ENCODE measurements around the gene NEURL4. TPM values are rescaled to one million over a fixed set of nuclear protein-coding genes. Genes with fewer than 3 reads are reported as not detected.

The NEURL4 gene
- total and polyA plus RNA-seq, 2 donors (not counting 3 experiments of a cell fraction or from before 2014, with no cell fraction given), result 32.0 to 44.9 TPM

DNA sequence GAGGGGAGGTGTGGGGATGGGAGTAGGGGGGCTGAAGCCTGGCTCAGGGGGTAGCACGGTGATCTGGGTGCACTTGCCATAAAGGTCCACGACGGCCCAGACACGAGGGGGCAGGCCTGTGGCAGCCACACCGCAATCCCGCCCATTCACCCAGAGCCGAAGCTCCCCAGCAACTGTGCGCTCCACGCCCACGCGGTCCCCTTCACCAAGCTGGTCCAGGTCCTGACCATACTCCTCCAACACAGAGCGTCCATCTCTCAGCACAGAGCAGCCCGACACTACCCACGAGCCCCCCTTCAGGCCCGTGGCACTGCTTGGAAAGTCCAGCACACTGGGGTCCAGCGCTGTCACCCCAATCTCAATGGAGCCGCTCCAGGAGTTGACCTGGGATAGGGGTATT is 1.6 kb downstream of the NEURL4 start:
- no TSS peak for BruUV-seq (replicated peaks)
- no peaks in the 10 kb centered on the region for H3K9me3 ChIP-seq (replicated peaks; ENCODE audit: control insufficient read depth, insufficient read depth, low read length)
- TF ChIP-seq MYC (IDR thresholded peaks at IDR 0.05; ENCODE audit: low read depth, low read length) (no peak), FOS (IDR thresholded peaks at IDR 0.05; ENCODE audit: borderline replicate concordance, insufficient read depth, low read length) (no peak), JUN (IDR thresholded peaks at IDR 0.05; ENCODE audit: borderline replicate concordance, insufficient read depth, insufficient read length, low read depth) (no peak), EZH2 (IDR thresholded peaks at IDR 0.05; ENCODE audit: borderline replicate concordance, low read depth, low read length, severe bottlenecking) (no peak), POLR2A (IDR thresholded peaks at IDR 0.05; ENCODE audit: low read depth, low read length) (no peak), GATA2 (IDR thresholded peaks at IDR 0.05; ENCODE audit: insufficient read depth, insufficient read length, low read depth, low read length) (no peak), POLR2AphosphoS5 (IDR thresholded peaks at IDR 0.05; ENCODE audit: insufficient read depth, low read depth, low read length) (no peak)
- TF ChIP-seq, protein P1, sequence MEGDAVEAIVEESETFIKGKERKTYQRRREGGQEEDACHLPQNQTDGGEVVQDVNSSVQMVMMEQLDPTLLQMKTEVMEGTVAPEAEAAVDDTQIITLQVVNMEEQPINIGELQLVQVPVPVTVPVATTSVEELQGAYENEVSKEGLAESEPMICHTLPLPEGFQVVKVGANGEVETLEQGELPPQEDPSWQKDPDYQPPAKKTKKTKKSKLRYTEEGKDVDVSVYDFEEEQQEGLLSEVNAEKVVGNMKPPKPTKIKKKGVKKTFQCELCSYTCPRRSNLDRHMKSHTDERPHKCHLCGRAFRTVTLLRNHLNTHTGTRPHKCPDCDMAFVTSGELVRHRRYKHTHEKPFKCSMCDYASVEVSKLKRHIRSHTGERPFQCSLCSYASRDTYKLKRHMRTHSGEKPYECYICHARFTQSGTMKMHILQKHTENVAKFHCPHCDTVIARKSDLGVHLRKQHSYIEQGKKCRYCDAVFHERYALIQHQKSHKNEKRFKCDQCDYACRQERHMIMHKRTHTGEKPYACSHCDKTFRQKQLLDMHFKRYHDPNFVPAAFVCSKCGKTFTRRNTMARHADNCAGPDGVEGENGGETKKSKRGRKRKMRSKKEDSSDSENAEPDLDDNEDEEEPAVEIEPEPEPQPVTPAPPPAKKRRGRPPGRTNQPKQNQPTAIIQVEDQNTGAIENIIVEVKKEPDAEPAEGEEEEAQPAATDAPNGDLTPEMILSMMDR (IDR thresholded peaks at IDR 0.05; ENCODE audit: extremely low read depth in 1 of 2, insufficient read depth in 1 of 2, low read depth in 1 of 2, low read length in 2 of 2), result no peak
- TF ChIP-seq, protein P2, sequence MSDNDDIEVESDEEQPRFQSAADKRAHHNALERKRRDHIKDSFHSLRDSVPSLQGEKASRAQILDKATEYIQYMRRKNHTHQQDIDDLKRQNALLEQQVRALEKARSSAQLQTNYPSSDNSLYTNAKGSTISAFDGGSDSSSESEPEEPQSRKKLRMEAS (IDR thresholded peaks at IDR 0.05; ENCODE audit: insufficient read depth, insufficient read length), result no peak
- peaks cover 10% of the 10 kb centered on the region for H3K4me1 ChIP-seq (ENCODE audit: control insufficient read depth, extremely low read depth, insufficient read depth, low read length)
- no peak overlapping the region for H3K27ac ChIP-seq (ENCODE audit: insufficient read depth, low read depth, low read length)
- H3K9ac ChIP-seq (replicated peaks; ENCODE audit: extremely low read depth, insufficient read depth, low read length), result no peak overlapping the region
- POLR2A ChIA-PET, result no interaction called here
- H4K20me1 ChIP-seq (replicated peaks; ENCODE audit: control insufficient read depth, extremely low read depth, insufficient read depth, low read length), result no peaks in the 10 kb centered on the region
- DNase-seq (ENCODE audit: low read depth, low spot score) (no peak), FAIRE-seq (no peak)
- H2AFZ ChIP-seq (ENCODE audit: low read depth, low read length), result no peak overlapping the region
- intact Hi-C loops (cut with micrococcal nuclease) (no loop called here), dilution Hi-C loops (cut with MboI; ENCODE audit: extremely low pct_ligation_motif_present, low sequenced_read_pairs) (no loop called here)
- no peaks in the 10 kb centered on the region for H3K9me1 ChIP-seq (replicated peaks; ENCODE audit: control insufficient read depth, extremely low read depth, insufficient read depth, low read length)
- CTCF ChIA-PET, result no interaction called here
- peaks cover 0 to 2% of the 10 kb centered on the region in 2 experiments for H3K27me3 ChIP-seq (ENCODE audit: control insufficient read depth in 2 of 2, insufficient read depth in 2 of 2, low read length in 2 of 2)
- peaks cover 10% of the 10 kb centered on the region for H3K79me2 ChIP-seq (ENCODE audit: control insufficient read depth, insufficient read depth, low read length)
- no peak overlapping the region for H3K4me3 ChIP-seq (replicated peaks in 1 of 3; ENCODE audit: insufficient read depth in 1 of 3, low read depth in 1 of 3, low read length in 3 of 3)
- H3K4me2 ChIP-seq (ENCODE audit: insufficient read depth, low read length), result no peak overlapping the region
- H3K36me3 ChIP-seq (ENCODE audit: control insufficient read depth in 2 of 2, extremely low read depth in 1 of 2, insufficient read depth in 2 of 2, low read length in 2 of 2), result peaks cover 6 to 20% of the 10 kb centered on the region in 2 experiments

Measured in endothelial cell of umbilical vein (primary cell).